ENCODE results near the gene HDDC3.

Gene HDDC3

DNA sequence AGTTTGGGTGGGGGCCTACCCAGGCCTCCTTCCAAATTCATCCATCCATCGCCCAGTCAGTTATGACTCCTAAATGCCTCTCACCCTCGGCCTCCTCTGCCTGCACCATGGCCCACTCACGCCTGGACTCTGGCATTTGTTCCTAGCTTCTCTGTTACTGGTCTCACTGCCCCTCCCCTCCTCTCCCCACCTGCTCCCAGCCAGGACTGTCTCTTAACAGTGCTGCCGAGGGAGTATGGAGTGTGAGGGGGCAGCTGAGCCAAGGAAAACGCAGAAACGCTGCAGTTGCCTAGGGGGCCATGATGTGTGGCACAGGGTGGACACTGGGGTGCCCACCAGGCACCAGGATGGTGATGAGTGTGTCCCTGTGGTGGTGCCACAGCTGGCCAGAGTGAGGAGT, 25.4 kb upstream of the HDDC3 start:
- no peak overlapping the region for H3K27ac Mint-ChIP-seq
- intact Hi-C loops (cut with micrococcal nuclease), result loop anchor here (5.0 to 10.0 kb wide), 2 partner anchors 75 to 317 kb away; no protein-coding TSS in a partner anchor
- peaks cover 63% of the 10 kb centered on the region for H3K36me3 Mint-ChIP-seq (ENCODE audit: low read depth)
- peaks cover 35% of the 10 kb centered on the region for H3K4me1 Mint-ChIP-seq (ENCODE audit: low read depth)
- no peaks in the 10 kb centered on the region for H3K9me3 Mint-ChIP-seq
- no peaks in the 10 kb centered on the region for H3K27me3 Mint-ChIP-seq
- H3K4me3 Mint-ChIP-seq, result peak overlapping the region; percentile 66

DNA sequence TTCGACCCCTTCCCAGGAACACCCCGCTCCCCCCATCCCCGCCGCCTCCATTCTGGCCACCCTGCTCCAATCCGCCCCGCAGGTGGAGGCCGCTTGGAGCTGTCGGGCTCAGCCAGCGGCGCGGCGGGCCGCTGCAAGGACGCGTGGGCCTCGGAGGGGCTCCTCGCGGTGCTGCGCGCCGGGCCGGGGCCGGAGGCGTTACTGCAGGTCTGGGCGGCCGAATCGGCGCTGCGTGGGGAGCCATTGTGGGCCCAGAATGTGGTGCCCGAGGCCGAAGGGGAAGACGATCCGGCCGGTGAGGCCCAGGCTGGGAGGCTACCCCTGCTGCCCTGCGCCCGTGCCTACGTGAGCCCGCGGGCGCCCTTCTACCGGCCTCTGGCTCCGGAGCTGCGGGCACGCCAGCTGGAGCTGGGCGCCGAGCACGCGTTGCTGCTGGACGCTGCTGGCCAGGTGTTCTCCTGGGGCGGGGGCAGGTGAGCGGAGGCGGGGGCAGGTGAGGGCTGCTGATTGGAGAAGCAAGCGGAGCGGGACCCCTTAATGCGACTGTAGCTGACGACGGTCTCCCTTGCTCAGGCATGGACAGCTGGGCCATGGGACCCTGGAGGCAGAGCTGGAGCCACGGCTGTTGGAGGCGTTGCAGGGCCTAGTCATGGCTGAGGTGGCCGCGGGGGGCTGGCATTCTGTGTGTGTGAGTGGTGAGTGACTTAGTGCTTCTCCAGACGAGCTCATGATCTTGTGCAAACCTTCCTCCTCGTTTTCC, 24.9 kb upstream of the HDDC3 start:
- Mint-ChIP-seq H3K27ac (no peak overlapping the region), H3K27me3 (no peaks in the 10 kb centered on the region), H3K36me3 (ENCODE audit: low read depth) (peaks cover 66% of the 10 kb centered on the region), H3K4me3 (peak overlapping the region; percentile 73), H3K4me1 (ENCODE audit: low read depth) (peaks cover 35% of the 10 kb centered on the region), H3K9me3 (no peaks in the 10 kb centered on the region)
- intact Hi-C loops (cut with micrococcal nuclease), result loop anchor here (5.0 to 10.0 kb wide), 2 partner anchors 75 to 318 kb away; no protein-coding TSS in a partner anchor

DNA sequence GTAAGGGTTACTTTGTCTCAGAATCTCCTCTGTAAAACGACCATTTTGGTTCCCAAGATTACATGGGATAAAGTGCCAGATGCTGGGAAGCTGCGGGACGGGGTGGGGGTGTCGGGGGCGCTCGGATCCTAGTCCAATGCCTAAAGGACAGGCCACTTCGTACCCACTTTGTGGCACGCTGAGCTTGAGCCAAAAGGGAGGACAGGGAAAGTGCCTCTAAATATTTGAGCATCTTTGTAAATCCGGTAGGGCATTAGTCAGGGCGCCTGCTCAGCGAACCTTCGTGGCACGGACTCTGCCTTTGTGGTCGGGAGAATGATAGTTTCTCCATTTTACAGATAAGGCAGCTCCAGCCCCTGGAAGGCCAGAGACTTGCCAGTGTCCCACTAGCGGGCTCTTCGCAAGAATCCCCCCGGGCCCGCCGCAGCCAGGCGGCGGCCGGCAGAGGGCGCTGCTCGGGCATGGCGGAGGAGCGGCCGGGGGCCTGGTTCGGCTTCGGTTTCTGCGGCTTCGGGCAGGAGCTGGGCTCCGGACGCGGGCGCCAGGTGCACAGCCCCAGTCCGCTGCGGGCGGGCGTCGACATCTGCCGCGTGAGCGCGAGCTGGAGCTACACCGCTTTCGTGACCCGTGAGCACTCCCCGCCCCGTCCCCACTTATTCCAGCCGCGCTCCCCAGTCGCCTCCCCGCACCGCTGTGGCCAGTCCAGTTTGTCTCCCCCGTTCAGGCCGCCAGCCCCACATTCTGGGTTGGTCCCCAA, 24.1 kb upstream of the HDDC3 start:
- H3K4me3 Mint-ChIP-seq, result peak overlapping the region; percentile 73
- H3K27ac Mint-ChIP-seq, result no peak overlapping the region
- no peaks in the 10 kb centered on the region for H3K9me3 Mint-ChIP-seq
- peaks cover 66% of the 10 kb centered on the region for H3K36me3 Mint-ChIP-seq (ENCODE audit: low read depth)
- H3K27me3 Mint-ChIP-seq, result no peaks in the 10 kb centered on the region
- intact Hi-C loops (cut with micrococcal nuclease), result loop anchor here (1.0 to 10.0 kb wide), 3 partner anchors 76 to 318 kb away; no protein-coding TSS in a partner anchor
- H3K4me1 Mint-ChIP-seq (ENCODE audit: low read depth), result peaks cover 35% of the 10 kb centered on the region

DNA sequence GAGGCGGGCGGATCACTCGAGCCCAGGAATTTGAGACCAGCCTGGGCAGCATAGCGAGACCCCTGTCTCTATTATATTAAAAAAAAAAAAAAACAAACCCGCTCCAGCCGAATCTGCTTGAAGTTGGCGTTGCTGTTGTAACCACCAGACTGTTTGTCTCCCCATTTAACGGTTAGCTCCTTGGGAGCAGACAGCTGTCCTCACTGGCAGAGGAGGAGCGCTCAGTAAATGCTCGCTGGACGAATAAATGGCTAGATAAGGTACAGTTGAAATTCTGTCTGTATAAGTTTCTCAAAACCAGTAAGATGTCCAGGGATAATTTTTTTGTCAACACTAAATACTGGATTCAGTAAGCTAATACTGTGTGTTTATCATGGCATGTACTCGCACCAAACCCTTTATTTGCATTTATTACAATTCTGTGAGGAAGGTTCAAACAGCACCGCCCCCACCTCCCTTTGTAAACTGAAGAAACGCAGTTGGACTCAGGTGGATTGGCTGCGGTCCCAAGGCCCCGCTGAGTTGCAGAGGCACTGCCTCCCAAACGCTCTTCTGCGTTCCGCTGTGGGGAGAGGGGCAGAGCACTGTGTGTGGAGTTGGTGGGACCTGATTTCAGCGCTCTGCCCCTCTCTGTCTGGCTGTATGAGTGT, 23.4 kb upstream of the HDDC3 start:
- Mint-ChIP-seq H3K4me3 (peak overlapping the region; percentile 88), H3K4me1 (ENCODE audit: low read depth) (peaks cover 35% of the 10 kb centered on the region), H3K9me3 (no peaks in the 10 kb centered on the region), H3K27me3 (no peaks in the 10 kb centered on the region), H3K27ac (peak overlapping the region; percentile 98), H3K36me3 (ENCODE audit: low read depth) (peaks cover 65% of the 10 kb centered on the region)
- intact Hi-C loops (cut with micrococcal nuclease), result loop anchor here (1.0 to 10.0 kb wide), 4 partner anchors 39 to 319 kb away; partner anchors contain the start of gene PRC1

DNA sequence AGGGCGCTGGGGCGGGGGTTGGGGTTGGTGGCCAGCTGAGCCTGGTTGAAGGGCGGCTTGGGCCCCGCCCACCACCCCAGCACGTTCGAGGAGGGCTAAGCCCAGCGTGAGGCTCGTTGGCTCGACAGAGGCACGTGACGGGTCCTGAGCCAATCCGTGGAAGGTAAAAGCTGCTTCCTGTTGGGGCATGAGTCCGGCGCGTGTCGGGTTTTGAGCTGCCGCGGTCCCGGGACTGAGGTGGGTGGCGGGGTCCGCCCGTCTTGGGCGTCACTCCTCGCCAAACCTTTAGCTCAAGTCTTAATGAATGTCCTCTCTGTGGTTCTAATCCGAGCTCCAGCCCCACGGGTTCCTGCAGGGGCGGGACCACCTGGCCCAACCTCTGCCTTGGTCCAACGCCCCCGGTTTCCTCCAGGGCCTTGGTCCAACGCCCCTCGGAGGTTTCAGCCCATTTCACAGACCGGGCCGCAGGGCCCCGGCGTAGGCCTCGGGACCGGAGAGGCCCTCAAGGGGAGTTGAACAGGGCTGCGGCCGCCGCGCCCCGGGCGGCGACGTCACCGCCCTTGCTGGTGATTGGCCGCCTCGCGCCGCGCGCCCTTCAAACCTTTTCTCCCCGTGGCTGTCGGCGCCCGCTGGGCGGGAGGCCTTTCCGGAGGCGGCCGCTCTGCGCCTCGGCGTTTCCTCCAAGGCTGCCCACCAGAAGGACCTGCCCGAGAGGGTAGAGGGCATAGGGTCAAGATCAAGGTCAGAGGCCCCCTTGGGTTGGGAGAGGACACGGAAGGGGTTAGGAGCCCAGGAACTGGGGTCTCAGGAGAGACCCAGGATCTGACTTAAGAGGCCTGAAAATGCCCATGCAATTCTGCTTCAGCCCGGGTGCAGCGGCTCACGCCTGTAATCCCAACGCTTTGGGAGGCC, 22.6 kb upstream of the HDDC3 start, which contains the start of gene RCCD1:
TSS of gene RCCD1 (plus strand) at position 173 of the 912 bp plus-strand sequence. CDS start 1,851 bp downstream, outside the sequence.
- intact Hi-C loops (cut with micrococcal nuclease), result loop anchor here (2.0 to 10.0 kb wide), 3 partner anchors 40 to 320 kb away; partner anchors contain the start of gene PRC1
- peaks cover 65% of the 10 kb centered on the region for H3K36me3 Mint-ChIP-seq (ENCODE audit: low read depth)
- peaks cover 36% of the 10 kb centered on the region for H3K4me1 Mint-ChIP-seq (ENCODE audit: low read depth)
- peak within 1 kb of the TSS; percentile 88 for H3K4me3 Mint-ChIP-seq
- H3K27ac Mint-ChIP-seq, result peak within 1 kb of the TSS; percentile 98
- H3K9me3 Mint-ChIP-seq, result no peaks in the 10 kb centered on the region
- no peaks in the 10 kb centered on the region for H3K27me3 Mint-ChIP-seq

DNA sequence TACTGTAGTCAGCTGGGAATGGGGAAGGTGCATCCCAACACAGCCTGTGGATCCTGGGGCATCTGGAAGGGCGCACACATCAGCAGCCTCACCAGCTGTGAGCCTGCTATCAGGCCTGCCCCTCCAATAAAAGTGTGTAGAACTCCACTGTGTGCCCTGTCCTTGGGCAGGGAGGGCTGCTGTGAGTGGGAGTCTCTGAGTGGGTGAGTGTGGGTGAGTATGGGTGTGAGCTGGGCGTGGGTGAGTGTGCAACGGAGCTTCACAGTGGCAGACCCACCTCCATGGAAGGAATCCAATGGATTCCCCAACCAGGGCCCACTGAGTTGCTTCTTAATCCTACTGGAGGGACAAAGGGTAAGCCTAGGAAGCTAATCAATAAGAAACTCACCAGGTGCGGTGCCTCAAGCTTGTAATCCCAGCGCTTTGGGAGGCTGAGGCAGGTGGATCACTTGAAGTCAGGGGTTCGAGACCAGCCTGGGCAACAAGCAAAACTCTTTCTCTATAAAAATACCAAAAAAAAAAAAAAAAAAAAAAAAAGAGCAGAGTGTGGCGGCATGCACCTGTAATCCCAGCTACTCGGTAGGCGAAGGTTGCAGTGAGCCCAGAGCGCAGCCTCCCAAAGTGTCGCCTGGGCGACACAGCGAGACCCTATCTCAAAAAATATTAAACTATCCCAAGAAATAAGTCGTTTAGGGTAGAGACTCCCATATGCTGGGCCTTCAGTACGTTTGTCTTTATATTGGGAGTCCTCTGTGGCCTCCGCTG, 21.8 kb upstream of the HDDC3 start:
- H3K4me3 Mint-ChIP-seq, result peak overlapping the region; percentile 88
- no peaks in the 10 kb centered on the region for H3K9me3 Mint-ChIP-seq
- H3K4me1 Mint-ChIP-seq (ENCODE audit: low read depth), result peaks cover 39% of the 10 kb centered on the region
- peak overlapping the region; percentile 98 for H3K27ac Mint-ChIP-seq
- intact Hi-C loops (cut with micrococcal nuclease), result loop anchor here (2.0 to 10.0 kb wide), 2 partner anchors 41 to 321 kb away; partner anchors contain the start of gene PRC1
- H3K36me3 Mint-ChIP-seq (ENCODE audit: low read depth), result peaks cover 65% of the 10 kb centered on the region
- H3K27me3 Mint-ChIP-seq, result no peaks in the 10 kb centered on the region

DNA sequence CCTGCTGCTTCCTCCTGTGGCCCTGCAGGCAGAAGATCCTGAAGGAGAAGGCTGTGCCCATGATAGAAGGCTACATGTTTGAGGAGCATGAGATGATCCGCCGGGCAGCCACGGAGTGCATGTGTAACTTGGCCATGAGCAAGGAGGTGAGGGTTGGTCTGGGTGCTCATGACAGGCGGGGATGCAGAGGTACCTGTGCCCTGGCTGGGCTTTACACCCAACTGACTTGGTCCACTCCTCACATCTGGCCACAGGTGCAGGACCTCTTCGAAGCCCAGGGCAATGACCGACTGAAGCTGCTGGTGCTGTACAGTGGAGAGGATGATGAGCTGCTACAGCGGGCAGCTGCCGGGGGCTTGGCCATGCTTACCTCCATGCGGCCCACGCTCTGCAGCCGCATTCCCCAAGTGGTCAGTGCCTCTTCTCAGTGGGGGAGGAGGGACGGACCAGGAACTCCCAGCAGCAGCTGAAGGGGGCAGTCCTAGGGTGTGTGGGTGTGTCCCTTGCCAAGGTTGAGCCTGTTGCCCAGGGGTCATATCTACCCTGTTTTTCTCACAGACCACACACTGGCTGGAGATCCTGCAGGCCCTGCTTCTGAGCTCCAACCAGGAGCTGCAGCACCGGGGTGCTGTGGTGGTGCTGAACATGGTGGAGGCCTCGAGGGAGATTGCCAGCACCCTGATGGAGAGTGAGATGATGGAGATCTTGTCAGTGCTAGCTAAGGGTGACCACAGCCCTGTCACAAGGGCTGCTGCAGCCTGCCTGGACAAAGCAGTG, 20.7 kb upstream of the HDDC3 start:
- Mint-ChIP-seq H3K9me3 (no peaks in the 10 kb centered on the region), H3K27me3 (no peaks in the 10 kb centered on the region), H3K36me3 (ENCODE audit: low read depth) (peaks cover 75% of the 10 kb centered on the region), H3K4me3 (no peak overlapping the region), H3K27ac (peak overlapping the region; percentile 98), H3K4me1 (ENCODE audit: low read depth) (peaks cover 49% of the 10 kb centered on the region)
- intact Hi-C loops (cut with micrococcal nuclease), result loop anchor here (10.0 kb wide), 1 partner anchor 322 kb away; no protein-coding TSS in a partner anchor

DNA sequence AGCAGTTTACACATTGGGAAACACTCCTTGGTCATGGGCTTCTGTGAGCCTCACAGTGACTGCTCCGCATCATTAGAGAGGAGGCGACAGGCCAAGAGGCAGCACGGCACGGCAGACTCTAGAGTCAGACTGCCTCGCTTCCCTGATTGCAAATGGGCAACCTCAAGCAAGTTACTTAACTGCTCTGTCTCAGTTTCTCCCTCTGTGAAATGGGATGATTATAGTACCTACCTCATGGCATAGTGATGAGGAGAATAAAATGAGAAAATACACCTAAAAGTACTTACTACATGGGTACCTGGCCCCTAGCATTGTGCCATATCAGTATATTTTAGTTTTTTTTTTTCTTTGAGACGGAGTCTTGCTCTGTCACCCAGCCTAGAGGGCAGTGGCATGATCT, 18.3 kb upstream of the HDDC3 start:
- H3K4me3 Mint-ChIP-seq, result no peak overlapping the region
- H3K9me3 Mint-ChIP-seq, result no peaks in the 10 kb centered on the region
- H3K27me3 Mint-ChIP-seq, result no peaks in the 10 kb centered on the region
- intact Hi-C loops (cut with micrococcal nuclease), result loop anchor here (10.0 kb wide), 1 partner anchor 324 kb away; no protein-coding TSS in a partner anchor
- no peak overlapping the region for H3K27ac Mint-ChIP-seq
- peaks cover 90% of the 10 kb centered on the region for H3K36me3 Mint-ChIP-seq (ENCODE audit: low read depth)
- H3K4me1 Mint-ChIP-seq (ENCODE audit: low read depth), result peaks cover 44% of the 10 kb centered on the region

DNA sequence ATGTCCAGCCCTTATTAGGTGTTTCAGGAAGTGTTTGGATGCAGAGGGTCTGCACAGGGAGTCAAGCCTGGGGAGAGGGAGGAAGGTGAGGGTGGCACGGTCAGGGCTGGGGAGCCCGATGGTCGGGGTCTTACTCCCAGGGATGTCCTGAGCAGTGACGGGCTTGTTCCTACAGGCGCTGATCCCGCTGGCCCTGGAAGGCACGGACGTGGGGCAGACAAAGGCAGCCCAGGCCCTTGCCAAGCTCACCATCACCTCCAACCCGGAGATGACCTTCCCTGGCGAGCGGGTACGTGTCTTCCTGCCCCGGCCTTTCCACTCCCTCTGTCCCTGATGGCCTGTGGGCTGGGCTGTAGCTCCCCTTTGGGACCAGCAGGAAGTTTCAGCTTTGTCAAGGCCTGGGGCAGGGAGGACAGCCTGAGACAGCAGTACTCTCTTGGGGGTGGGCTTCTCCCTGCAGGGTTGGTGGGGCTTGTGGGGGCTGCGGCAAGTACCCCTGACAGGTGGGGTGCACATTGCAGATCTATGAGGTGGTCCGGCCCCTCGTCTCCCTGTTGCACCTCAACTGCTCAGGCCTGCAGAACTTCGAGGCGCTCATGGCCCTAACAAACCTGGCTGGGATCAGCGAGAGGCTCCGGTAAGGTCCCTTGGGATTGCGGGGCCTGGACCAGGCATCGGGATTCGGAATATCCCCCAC, 17.8 kb upstream of the HDDC3 start:
- peaks cover 94% of the 10 kb centered on the region for H3K36me3 Mint-ChIP-seq (ENCODE audit: low read depth)
- H3K4me1 Mint-ChIP-seq (ENCODE audit: low read depth), result peaks cover 41% of the 10 kb centered on the region
- intact Hi-C loops (cut with micrococcal nuclease), result loop anchor here (10.0 kb wide), 1 partner anchor 325 kb away; no protein-coding TSS in a partner anchor
- H3K9me3 Mint-ChIP-seq, result no peaks in the 10 kb centered on the region
- no peaks in the 10 kb centered on the region for H3K27me3 Mint-ChIP-seq
- no peak overlapping the region for H3K4me3 Mint-ChIP-seq
- H3K27ac Mint-ChIP-seq, result peak overlapping the region; percentile 74

DNA sequence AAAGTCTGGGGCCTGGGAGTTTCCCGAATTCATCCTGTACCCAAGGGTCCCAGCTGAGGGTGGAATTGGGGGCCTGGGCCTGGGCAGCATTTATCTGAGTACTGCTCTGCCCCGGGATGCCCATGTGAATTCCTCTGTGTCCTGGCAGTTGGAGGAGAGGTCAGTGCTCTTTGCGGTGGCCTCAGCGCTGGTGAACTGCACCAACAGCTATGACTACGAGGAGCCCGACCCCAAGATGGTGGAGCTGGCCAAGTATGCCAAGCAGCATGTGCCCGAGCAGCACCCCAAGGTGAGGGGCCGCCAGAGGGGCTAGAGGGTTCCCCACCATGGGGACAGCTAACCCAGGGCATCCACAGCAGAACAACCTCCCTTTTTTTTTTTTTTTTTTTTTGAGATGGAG, 16.2 kb upstream of the HDDC3 start:
- intact Hi-C loops (cut with micrococcal nuclease), result no loop called here
- H3K9me3 Mint-ChIP-seq, result no peaks in the 10 kb centered on the region
- H3K27ac Mint-ChIP-seq, result peak overlapping the region; percentile 8
- no peaks in the 10 kb centered on the region for H3K27me3 Mint-ChIP-seq
- H3K4me1 Mint-ChIP-seq (ENCODE audit: low read depth), result peaks cover 29% of the 10 kb centered on the region
- no peak overlapping the region for H3K4me3 Mint-ChIP-seq
- peaks cover 99% of the 10 kb centered on the region for H3K36me3 Mint-ChIP-seq (ENCODE audit: low read depth)

DNA sequence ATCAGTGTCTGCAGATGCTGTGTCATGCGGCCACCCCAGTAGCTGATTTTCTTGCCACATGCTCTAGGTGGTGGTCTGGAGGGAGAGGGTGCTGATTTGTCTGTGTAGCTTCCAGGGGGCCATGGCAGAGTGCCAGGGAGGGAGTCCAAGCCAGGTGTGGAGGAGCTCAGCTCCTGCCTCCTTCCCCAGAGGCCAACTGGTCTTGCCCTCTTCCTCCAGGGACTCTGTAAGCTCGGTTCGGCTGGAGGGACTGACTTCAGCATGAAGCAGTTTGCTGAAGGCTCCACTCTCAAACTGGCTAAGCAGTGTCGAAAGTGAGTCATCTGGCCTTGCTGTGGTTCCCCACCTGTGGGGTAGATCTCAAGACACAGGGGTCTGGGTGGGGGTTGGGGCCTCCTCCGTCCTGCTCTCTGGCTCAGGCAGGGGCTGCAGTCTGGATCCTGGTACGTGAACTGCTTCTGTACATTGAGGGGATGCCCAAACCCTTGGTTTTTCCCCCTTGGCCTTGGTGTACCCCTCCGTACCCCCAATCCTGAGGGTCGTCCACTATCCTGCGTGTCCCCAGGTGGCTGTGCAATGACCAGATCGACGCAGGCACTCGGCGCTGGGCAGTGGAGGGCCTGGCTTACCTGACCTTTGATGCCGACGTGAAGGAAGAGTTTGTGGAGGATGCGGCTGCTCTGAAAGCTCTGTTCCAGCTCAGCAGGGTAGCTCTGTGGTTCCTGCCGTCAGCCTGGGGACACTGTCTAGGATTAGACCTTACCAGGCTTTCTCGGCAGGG, 15.4 kb upstream of the HDDC3 start:
- no peak overlapping the region for H3K4me3 Mint-ChIP-seq
- H3K27me3 Mint-ChIP-seq, result no peaks in the 10 kb centered on the region
- H3K36me3 Mint-ChIP-seq (ENCODE audit: low read depth), result peaks cover 99% of the 10 kb centered on the region

More for the DNA sequence above, 15.4 kb upstream of the HDDC3 start:
- Mint-ChIP-seq H3K4me1 (ENCODE audit: low read depth) (peaks cover 29% of the 10 kb centered on the region), H3K27ac (no peak overlapping the region), H3K9me3 (no peaks in the 10 kb centered on the region)
- intact Hi-C loops (cut with micrococcal nuclease), result no loop called here

Measured in dendritic cell treated with granulocyte-macrophage colony-stimulating factor and Interleukin-4, amounts not matched to agents 40 ng/mL and 50 ng/mL, for 4 days (primary cell).